Measurements from ENCODE around the gene ADGRG1. TPM values are rescaled to one million over a fixed set of nuclear protein-coding genes. Genes with fewer than 3 reads are reported as not detected.

ADGRG1 gene
- polyA plus RNA-seq, 1 of the 3 experiments (the other 2 are of a cell fraction): 7.4 TPM

GRCh38 chr16:57591086-57591869, 37.2 kb upstream of the ADGRG1 start:
- H3K9me3 ChIP-seq: no peaks in the 10 kb centered on the region
- no peaks in the 10 kb centered on the region for H4K20me1 ChIP-seq (ENCODE audit: insufficient read depth)
- no peaks in the 10 kb centered on the region for H3F3A ChIP-seq (replicated peaks; ENCODE audit: insufficient read depth)
- ChIA-PET POLR2A (interaction anchor here (0.6 kb wide), 1 partner anchor 8 kb away, joined by 4 read pairs; no protein-coding TSS in a partner anchor), CTCF (interaction anchor here (0.6 to 8.3 kb wide), 38 partner anchors 10 to 536 kb away, joined by 3 to 116 read pairs (median 5); partner anchors contain the start of genes ADGRG1 and KATNB1)
- H2AFZ ChIP-seq (ENCODE audit: low read depth): peak overlapping the region; percentile 21; the same call in 1 of the 2 replicates
- H3K4me1 ChIP-seq (ENCODE audit: control insufficient read depth in 1 of 2, insufficient read depth in 2 of 2, low read depth in 1 of 2, low read length in 1 of 2): peaks cover 0 to 13% of the 10 kb centered on the region in 2 experiments; a peak in 1 of 4 replicates
- no peaks in the 10 kb centered on the region for H3K36me3 ChIP-seq (replicated peaks in 1 of 2; ENCODE audit: control insufficient read depth in 1 of 2, insufficient read depth in 2 of 2, low read length in 1 of 2)
- no peak overlapping the region for H3K9ac ChIP-seq
- no peaks in the 10 kb centered on the region for H3K9me2 ChIP-seq
- H3K4me3 ChIP-seq (ENCODE audit: low read depth in 2 of 2, low read length in 1 of 2): peak overlapping the region in 1 of 2 experiments; percentile 34; a peak in 2 of 4 replicates
- WGBS (ENCODE audit: low lambda C conversion rate): 23% methylated on average over 5 of the region's 9 CpGs
- DNase-seq: peak; percentile 81
- peak overlapping the region in 1 of 2 experiments; percentile 55; a peak in 2 of 4 replicates for H3K27ac ChIP-seq (ENCODE audit: low read depth in 2 of 2, low read length in 1 of 2)
- H3K4me2 ChIP-seq: peak overlapping the region; percentile 65
- H3K27me3 ChIP-seq (ENCODE audit: insufficient read depth): no peaks in the 10 kb centered on the region; the same call in 1 of the 2 replicates
- H3K79me2 ChIP-seq (ENCODE audit: insufficient read depth): no peaks in the 10 kb centered on the region
- TF ChIP-seq NFIC (IDR thresholded peaks at IDR 0.05; ENCODE audit: borderline replicate concordance): peak; percentile 72
- TF ChIP-seq NRF1 (IDR thresholded peaks at IDR 0.05; ENCODE audit: low read depth, low read length): no peak
- TF ChIP-seq EZH2phosphoT487 (IDR thresholded peaks at IDR 0.05; ENCODE audit: borderline replicate concordance, low read depth): no peak
- TF ChIP-seq PBX3 (IDR thresholded peaks at IDR 0.05): peak; percentile 63
- no peak for TF ChIP-seq USF1 (IDR thresholded peaks at IDR 0.05; ENCODE audit: borderline replicate concordance, low read depth)
- no peak for TF ChIP-seq FOXM1 (IDR thresholded peaks at IDR 0.05; ENCODE audit: low read depth)
- TF ChIP-seq ELF1 (IDR thresholded peaks at IDR 0.05): no peak
- TF ChIP-seq RAD21 (IDR thresholded peaks at IDR 0.05; ENCODE audit: low read length): peak; percentile 85
- no peak for TF ChIP-seq EP300 (IDR thresholded peaks at IDR 0.05; ENCODE audit: borderline replicate concordance in 1 of 2, low read depth in 1 of 2, low read length in 1 of 2)
- no peak for TF ChIP-seq RXRA (IDR thresholded peaks at IDR 0.05; ENCODE audit: borderline replicate concordance, low read depth)
- no peak for TF ChIP-seq TAF1 (IDR thresholded peaks at IDR 0.05; ENCODE audit: borderline replicate concordance, low read depth, low read length)
- TF ChIP-seq USF2 (IDR thresholded peaks at IDR 0.05; ENCODE audit: borderline replicate concordance, low read depth, low read length): no peak
- no peak for TF ChIP-seq TEAD4 (IDR thresholded peaks at IDR 0.05; ENCODE audit: borderline replicate concordance, insufficient read depth)
- TF ChIP-seq MAX (IDR thresholded peaks at IDR 0.05; ENCODE audit: low read depth): 0 out of 2 replicates have a peak, but pooled peaks have one; percentile 15
- no peak for TF ChIP-seq ZBTB33 (IDR thresholded peaks at IDR 0.05; ENCODE audit: borderline replicate concordance, low read depth)
- TF ChIP-seq RFX5 (IDR thresholded peaks at IDR 0.05; ENCODE audit: low read length): no peak
- TF ChIP-seq FOXJ3 (CRISPR knock-in tag; IDR thresholded peaks at IDR 0.05): no peak
- TF ChIP-seq FOSL2 (IDR thresholded peaks at IDR 0.05; ENCODE audit: borderline replicate concordance, low read depth): peak; percentile 78; the same call in 1 of the 2 replicates
- TF ChIP-seq CHD2 (IDR thresholded peaks at IDR 0.05; ENCODE audit: low read length, partially characterized antibody): peak; percentile 30
- no peak for TF ChIP-seq SIN3A (IDR thresholded peaks at IDR 0.05; ENCODE audit: borderline replicate concordance, low read depth, low read length)
- no peak for TF ChIP-seq GATA2 (CRISPR knock-in tag; IDR thresholded peaks at IDR 0.05)
- no peak for TF ChIP-seq POLR2AphosphoS5 (IDR thresholded peaks at IDR 0.05; ENCODE audit: low read depth, low read length)
- peak; percentile 88 for TF ChIP-seq SMC3 (IDR thresholded peaks at IDR 0.05; ENCODE audit: low read depth, low read length)
- no peak for TF ChIP-seq IRF3 (IDR thresholded peaks at IDR 0.05; ENCODE audit: low read depth, low read length)
- no peak for TF ChIP-seq GABPA (IDR thresholded peaks at IDR 0.05; ENCODE audit: low read depth)
- TF ChIP-seq TCF12 (IDR thresholded peaks at IDR 0.05): peak; percentile 44; the same call in 1 of the 2 replicates
- peak; percentile 67 for TF ChIP-seq JUND (IDR thresholded peaks at IDR 0.05)
- no peak; the same call in 1 of the 2 replicates for TF ChIP-seq MXI1 (IDR thresholded peaks at IDR 0.05; ENCODE audit: low read depth, low read length)
